ENCODE data around the gene RAI1.

Gene RAI1

GRCh38 chr17:17771498-17772201 lies 90.4 kb downstream of the RAI1 start:
- DNase-seq (ENCODE audit: low read depth), result no peak
- H3K4me3 ChIP-seq (ENCODE audit: low read depth, low read length), result no peak overlapping the region

DNA sequence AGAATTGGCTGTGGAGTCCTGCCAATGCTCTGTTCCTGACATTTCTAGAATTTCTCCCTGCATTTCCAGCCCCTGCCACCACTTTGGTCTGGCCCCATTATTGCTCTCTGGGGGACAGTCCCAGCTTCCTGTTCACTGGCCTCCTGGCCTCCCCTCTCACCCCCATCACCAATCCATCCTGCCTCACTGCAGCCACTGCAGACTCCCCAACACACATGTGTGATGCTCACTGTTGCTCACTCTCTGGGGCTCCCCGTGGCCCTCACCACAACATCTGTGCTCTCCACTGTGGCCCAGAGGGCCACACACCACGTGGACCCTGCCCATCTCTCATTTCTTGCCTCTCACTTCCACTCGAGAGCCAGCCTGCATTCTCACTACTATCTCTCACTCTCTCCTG lies 91.0 kb downstream of the RAI1 start:
- DNase-seq (ENCODE audit: low read depth), result no peak
- no peak overlapping the region for H3K4me3 ChIP-seq (ENCODE audit: low read depth, low read length)

GRCh38 chr17:17774009-17774881 lies 93.0 kb downstream of the RAI1 start:
- no peak overlapping the region for H3K4me3 ChIP-seq (ENCODE audit: low read depth, low read length)
- DNase-seq (ENCODE audit: low read depth), result no peak

DNA sequence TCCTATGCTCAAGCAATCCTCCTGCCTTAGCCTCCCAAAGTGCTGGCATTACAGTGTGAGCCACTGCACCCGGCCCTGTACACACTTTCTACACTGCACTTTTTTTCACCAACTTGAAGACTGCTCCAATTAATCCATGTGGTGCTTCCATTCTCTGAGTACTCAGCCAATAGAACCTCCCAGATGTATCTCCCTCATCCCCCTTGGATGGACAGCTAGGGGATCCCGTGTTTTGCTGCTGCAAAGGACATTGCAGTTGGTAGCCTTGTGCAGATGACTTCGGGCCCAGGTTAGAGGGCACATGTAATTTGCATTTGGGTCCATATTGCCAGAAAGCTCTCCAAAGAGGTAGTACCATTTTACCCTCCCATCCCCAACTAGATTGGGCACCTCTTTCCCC lies 95.6 kb downstream of the RAI1 start:
- H3K4me3 ChIP-seq (ENCODE audit: low read depth, low read length), result no peak overlapping the region
- DNase-seq (ENCODE audit: low read depth), result no peak

GRCh38 chr17:17778308-17779014 lies 97.2 kb downstream of the RAI1 start:
- DNase-seq (ENCODE audit: low read depth), result peak; percentile 71
- no peak overlapping the region for H3K4me3 ChIP-seq (ENCODE audit: low read depth, low read length)

- DNase-seq (ENCODE audit: low read depth), result no peak
- no peak overlapping the region for H3K4me3 ChIP-seq (ENCODE audit: low read depth, low read length)
Observed at GRCh38 chr17:17779015-17779611, 97.9 kb downstream of the RAI1 start.

GRCh38 chr17:17780922-17781590 lies 99.8 kb downstream of the RAI1 start:
- H3K4me3 ChIP-seq (ENCODE audit: low read depth, low read length), result peak overlapping the region; percentile 43
- peak; percentile 39 for DNase-seq (ENCODE audit: low read depth)

DNA sequence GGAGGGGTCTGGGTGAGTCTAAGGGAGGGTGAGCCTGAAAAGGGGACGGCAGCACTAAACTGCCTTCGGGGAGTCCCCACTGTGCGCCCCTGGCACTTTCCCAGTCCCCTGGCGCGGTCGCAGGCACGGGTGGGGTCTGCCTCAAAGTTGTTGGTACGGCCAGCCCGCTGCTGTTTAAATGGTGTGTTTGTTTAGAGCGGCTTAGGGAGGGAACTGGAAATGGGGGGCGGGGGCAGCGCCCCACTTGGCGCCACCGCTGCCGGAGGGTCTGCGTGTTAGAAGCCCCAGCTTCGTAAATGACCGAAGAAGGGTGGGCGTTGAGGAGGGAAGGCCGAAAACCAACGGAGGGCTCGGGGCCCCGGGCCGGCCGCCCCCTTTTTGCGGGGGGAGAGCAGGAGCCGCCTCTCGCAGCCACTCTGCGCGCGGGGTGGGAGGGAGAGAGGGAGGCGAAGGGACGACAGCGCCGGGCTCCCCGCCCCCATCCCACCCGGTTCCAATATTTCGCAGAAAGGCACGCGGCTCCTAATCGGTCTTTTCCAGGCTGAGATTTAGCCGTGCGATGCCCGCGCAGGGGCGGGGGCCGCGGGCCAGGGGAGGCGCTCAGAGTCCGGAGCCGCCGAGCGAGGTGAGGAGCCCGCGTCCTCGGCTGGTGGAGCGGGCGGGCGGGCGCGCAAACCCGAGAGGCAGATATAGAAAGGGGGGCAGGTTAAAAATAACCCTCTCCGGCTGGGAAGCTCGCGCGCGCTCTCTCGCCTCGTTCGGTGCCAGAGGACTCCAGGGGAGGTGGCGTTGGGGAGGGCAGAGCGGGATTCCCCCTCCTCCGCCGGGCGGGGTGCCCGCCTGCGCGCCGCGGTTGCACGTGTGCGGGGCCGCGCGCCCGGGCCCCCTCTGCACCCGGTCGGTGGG lies 100.6 kb downstream of the RAI1 start:
- peak overlapping the region; percentile 43 for H3K4me3 ChIP-seq (ENCODE audit: low read depth, low read length)
- DNase-seq (ENCODE audit: low read depth), result peak; percentile 14

- H3K4me3 ChIP-seq (ENCODE audit: low read depth, low read length), result peak overlapping the region; percentile 43
- no peak for DNase-seq (ENCODE audit: low read depth)
Observed at GRCh38 chr17:17782523-17783115, 101.4 kb downstream of the RAI1 start.

- no peak for DNase-seq (ENCODE audit: low read depth)
- H3K4me3 ChIP-seq (ENCODE audit: low read depth, low read length), result peak overlapping the region; percentile 43
Observed at GRCh38 chr17:17783116-17783824, 102.0 kb downstream of the RAI1 start.

- DNase-seq (ENCODE audit: low read depth), result peak; percentile 18
- H3K4me3 ChIP-seq (ENCODE audit: low read depth, low read length), result peak overlapping the region; percentile 43
Observed at GRCh38 chr17:17783825-17784656, 102.8 kb downstream of the RAI1 start.

DNA sequence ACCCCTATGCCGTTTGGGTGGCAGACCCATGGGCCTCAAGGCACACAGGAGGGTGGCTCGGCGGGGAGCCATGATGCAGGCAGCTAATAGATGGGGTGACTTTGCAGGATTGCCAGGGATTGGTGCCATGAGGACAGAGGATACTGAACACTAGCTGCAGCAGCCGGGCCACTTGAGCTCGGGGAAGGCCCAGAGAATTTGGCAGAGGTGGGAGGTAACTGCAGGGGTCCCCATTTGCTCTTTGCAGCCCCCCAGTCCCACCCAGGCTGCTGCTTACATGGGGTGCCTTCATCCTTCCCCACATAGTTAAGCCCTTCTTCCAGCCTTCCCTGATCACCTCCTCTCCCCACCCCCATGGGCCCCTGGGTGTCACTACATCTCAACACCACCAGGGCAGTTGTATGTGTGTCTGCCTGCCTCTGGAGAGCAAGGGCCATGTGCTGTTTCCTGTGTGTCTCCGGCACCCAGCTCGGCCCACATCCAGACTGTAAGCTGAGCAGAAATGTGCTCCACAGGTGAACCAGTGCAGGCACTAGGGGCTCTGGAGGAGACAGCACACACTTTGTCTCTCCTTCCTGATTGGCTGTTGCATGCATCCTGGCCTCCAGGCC lies 103.5 kb downstream of the RAI1 start:
- H3K4me3 ChIP-seq (ENCODE audit: low read depth, low read length), result no peak overlapping the region
- DNase-seq (ENCODE audit: low read depth), result no peak

DNA sequence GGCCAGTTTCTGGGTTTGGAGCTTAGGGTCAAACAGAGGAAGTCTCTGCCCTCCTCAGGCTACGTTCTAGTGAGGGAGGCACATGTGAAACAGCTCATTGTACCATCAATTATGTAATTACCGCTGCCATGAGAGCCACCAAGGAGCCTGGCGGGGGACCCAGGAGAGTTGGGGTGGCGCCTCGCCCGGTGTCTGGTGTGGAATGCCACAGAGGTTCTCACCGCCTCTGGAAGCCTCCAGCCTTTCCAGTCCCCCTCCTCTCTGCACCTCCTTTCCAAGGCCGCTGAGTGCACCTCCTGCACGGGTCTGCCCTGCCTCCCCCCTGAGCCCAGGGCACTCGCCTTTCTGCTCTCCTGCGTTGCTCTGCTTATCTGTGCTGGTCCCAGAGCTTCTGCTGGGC lies 104.1 kb downstream of the RAI1 start:
- no peak for DNase-seq (ENCODE audit: low read depth)
- H3K4me3 ChIP-seq (ENCODE audit: low read depth, low read length), result no peak overlapping the region

GRCh38 chr17:17786998-17787397 lies 105.7 kb downstream of the RAI1 start:
- DNase-seq (ENCODE audit: low read depth), result no peak
- H3K4me3 ChIP-seq (ENCODE audit: low read depth, low read length), result no peak overlapping the region

GRCh38 chr17:17787568-17787967 lies 106.3 kb downstream of the RAI1 start:
- DNase-seq (ENCODE audit: low read depth), result no peak

GRCh38 chr17:17788967-17789366 lies 107.7 kb downstream of the RAI1 start:
- H3K4me3 ChIP-seq (ENCODE audit: low read depth, low read length), result no peak overlapping the region

More at GRCh38 chr17:17787568-17787967, 106.3 kb downstream of the RAI1 start:
- no peak overlapping the region for H3K4me3 ChIP-seq (ENCODE audit: low read depth, low read length)

More at GRCh38 chr17:17788967-17789366, 107.7 kb downstream of the RAI1 start:
- no peak for DNase-seq (ENCODE audit: low read depth)

Data from skeletal muscle cell (primary cell).